ENCODE measurements around the gene SLC23A3.

DNA sequence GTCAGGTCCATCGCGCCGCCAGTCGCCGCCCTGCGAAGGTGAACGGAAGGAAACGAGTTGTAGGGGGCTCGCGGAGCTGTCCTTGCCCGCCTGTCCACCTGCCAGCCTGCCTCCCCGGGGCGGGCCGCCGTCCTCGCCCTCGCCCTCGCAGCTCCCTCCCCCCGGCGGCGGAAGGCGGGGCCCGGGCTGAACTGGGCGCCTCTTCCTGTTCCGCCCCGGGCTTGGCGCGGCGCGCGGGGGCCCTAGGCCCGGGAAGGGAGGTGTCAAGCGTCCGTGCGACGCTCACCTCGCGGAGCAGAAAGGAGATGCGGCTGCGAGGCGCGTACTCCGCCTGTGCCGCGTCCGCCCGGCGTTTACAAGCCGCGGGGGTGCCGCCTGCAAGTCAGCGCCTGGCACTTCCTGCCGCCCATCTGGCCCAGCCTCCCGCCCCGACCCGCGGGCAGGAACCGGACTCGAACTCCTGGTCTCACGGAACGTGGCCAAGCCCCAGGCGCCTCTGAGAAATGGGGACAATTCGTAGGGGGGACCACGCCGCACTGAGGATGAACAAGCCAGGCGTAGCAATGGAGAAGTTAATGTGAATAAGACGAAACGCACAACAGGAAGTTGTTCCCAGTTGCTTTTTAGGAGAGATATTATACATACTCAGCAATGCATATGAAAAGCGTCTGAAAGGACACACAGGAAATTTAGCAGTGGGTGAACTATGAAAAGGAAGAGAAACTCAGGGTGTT, 7.2 kb upstream of the SLC23A3 start, which contains the start of gene CNPPD1:
- no peak for TF ChIP-seq EZH2 (IDR thresholded peaks at IDR 0.05; ENCODE audit: borderline replicate concordance, control insufficient read depth, low read depth, low read length)
- peak; percentile 81 for TF ChIP-seq TAF1 (IDR thresholded peaks at IDR 0.05; ENCODE audit: borderline replicate concordance, low read depth, low read length)
- no peak for TF ChIP-seq RBBP5 (conservative IDR thresholded peaks at IDR 0.05)
- TF ChIP-seq SPI1 (IDR thresholded peaks at IDR 0.05; ENCODE audit: borderline replicate concordance, insufficient read depth, low read depth, low read length) = peak; percentile 43
- TF ChIP-seq PML (IDR thresholded peaks at IDR 0.05; ENCODE audit: low read length) = 0 out of 2 replicates have a peak, but pooled peaks have one; percentile 43
- TF ChIP-seq, protein P1, sequence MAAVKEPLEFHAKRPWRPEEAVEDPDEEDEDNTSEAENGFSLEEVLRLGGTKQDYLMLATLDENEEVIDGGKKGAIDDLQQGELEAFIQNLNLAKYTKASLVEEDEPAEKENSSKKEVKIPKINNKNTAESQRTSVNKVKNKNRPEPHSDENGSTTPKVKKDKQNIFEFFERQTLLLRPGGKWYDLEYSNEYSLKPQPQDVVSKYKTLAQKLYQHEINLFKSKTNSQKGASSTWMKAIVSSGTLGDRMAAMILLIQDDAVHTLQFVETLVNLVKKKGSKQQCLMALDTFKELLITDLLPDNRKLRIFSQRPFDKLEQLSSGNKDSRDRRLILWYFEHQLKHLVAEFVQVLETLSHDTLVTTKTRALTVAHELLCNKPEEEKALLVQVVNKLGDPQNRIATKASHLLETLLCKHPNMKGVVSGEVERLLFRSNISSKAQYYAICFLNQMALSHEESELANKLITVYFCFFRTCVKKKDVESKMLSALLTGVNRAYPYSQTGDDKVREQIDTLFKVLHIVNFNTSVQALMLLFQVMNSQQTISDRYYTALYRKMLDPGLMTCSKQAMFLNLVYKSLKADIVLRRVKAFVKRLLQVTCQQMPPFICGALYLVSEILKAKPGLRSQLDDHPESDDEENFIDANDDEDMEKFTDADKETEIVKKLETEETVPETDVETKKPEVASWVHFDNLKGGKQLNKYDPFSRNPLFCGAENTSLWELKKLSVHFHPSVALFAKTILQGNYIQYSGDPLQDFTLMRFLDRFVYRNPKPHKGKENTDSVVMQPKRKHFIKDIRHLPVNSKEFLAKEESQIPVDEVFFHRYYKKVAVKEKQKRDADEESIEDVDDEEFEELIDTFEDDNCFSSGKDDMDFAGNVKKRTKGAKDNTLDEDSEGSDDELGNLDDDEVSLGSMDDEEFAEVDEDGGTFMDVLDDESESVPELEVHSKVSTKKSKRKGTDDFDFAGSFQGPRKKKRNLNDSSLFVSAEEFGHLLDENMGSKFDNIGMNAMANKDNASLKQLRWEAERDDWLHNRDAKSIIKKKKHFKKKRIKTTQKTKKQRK (IDR thresholded peaks at IDR 0.05; ENCODE audit: low read depth, low read length) = no peak
- TF ChIP-seq, protein P2, sequence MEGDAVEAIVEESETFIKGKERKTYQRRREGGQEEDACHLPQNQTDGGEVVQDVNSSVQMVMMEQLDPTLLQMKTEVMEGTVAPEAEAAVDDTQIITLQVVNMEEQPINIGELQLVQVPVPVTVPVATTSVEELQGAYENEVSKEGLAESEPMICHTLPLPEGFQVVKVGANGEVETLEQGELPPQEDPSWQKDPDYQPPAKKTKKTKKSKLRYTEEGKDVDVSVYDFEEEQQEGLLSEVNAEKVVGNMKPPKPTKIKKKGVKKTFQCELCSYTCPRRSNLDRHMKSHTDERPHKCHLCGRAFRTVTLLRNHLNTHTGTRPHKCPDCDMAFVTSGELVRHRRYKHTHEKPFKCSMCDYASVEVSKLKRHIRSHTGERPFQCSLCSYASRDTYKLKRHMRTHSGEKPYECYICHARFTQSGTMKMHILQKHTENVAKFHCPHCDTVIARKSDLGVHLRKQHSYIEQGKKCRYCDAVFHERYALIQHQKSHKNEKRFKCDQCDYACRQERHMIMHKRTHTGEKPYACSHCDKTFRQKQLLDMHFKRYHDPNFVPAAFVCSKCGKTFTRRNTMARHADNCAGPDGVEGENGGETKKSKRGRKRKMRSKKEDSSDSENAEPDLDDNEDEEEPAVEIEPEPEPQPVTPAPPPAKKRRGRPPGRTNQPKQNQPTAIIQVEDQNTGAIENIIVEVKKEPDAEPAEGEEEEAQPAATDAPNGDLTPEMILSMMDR (IDR thresholded peaks at IDR 0.05 in 2 of 3, conservative IDR thresholded peaks at IDR 0.05 in 1 of 3; ENCODE audit: control insufficient read depth in 2 of 3, extremely low read depth in 1 of 3, insufficient read depth in 1 of 3, low read depth in 3 of 3, low read length in 3 of 3) = no peak
